Smooth muscle cell (in vitro differentiated cells): ENCODE data around the gene ZNF813. TPM values are rescaled to one million over a fixed set of nuclear protein-coding genes. Genes with fewer than 3 reads are reported as not detected.

Experiments
- DNase-seq: peaks from one replicate; lab custom pipeline; 2025; ENCODE audit not compliant: unreplicated experiment; lab: John Stamatoyannopoulos, UW
- H2AFZ ChIP-seq: fragments of 200-600 bp; sonication (generic); 2 replicates; pipeline ENCODE4 v1.6.0; 2016; ENCODE audit warnings: antibody characterized with exemption, low read depth, mild to moderate bottlenecking
- H3F3A ChIP-seq: fragments of 200-600 bp; sonication (generic); 2 replicates; pipeline ENCODE4 v1.6.0; 2017; ENCODE audit warnings: antibody characterized with exemption, low read depth
- H3K27ac ChIP-seq: fragments of 200-600 bp; sonication (generic); 2 replicates; pipeline ENCODE4 v1.5.1; 2016; ENCODE audit warnings: low read depth, mild to moderate bottlenecking
- H3K27me3 ChIP-seq: fragments of 200-600 bp; sonication (generic); 2 replicates; pipeline ENCODE4 v1.6.1; 2016; ENCODE audit warnings: low read depth, mild to moderate bottlenecking
- H3K36me3 ChIP-seq: fragments of 200-600 bp; sonication (generic); 2 replicates; pipeline ENCODE4 v1.5.1; 2016; ENCODE audit warnings: low read depth
- H3K4me1 ChIP-seq: fragments of 200-600 bp; sonication (generic); 2 replicates; pipeline ENCODE4 v1.5.1; 2016; ENCODE audit warnings: low read depth
- H3K4me2 ChIP-seq: fragments of 200-600 bp; sonication (generic); 2 replicates; pipeline ENCODE4 v1.6.0; 2016; ENCODE audit warnings: mild to moderate bottlenecking
- H3K4me3 ChIP-seq: fragments of 200-600 bp; sonication (generic); 2 replicates; pipeline ENCODE4 v1.5.1; 2016; ENCODE audit warnings: mild to moderate bottlenecking
- H3K79me2 ChIP-seq: fragments of 200-600 bp; sonication (generic); 2 replicates; pipeline ENCODE4 v1.6.0; 2016; ENCODE audit warnings: low read depth, mild to moderate bottlenecking
- H3K9ac ChIP-seq: fragments of 200-600 bp; sonication (generic); 2 replicates; pipeline ENCODE4 v1.6.0; 2016; ENCODE audit warnings: low read depth
- H3K9me3 ChIP-seq: fragments of 200-600 bp; sonication (generic); replicated peaks from 2 replicates; pipeline ENCODE4 v1.5.1; 2016; ENCODE audit warnings: low read depth
- H4K20me1 ChIP-seq: fragments of 200-600 bp; sonication (generic); 2 replicates; pipeline ENCODE4 v1.6.0; 2016; ENCODE audit warnings: low read depth
- CTCF ChIP-seq: fragments of 200-600 bp; sonication (generic); IDR thresholded peaks from 2 replicates; pipeline ENCODE4 v1.5.1; 2017; ENCODE audit warnings: borderline replicate concordance, mild to moderate bottlenecking, antibody characterized with exemption; ENCODE audit not compliant: insufficient read depth, poor library complexity, severe bottlenecking
- WGBS: methylation state at CpG from one replicate; pipeline ENCODE4 v1.1.7; 2016; ENCODE audit warnings: low lambda C conversion rate; 5-methylcytosine and 5-hydroxymethylcytosine counted together
- polyA plus RNA-seq: library from polyadenylated mRNA; unstranded; fragments of >200 nt; fragmentation: Nextera tagmentation; extraction: Ambion mirVana; gene quantifications from 2 replicates; pipeline ENCODE4 v1.2.1, GENCODE V29; 2016
- total RNA-seq: library from RNA; depleted of rRNA; stranded (reverse); fragments of >200 nt; gene quantifications from 2 replicates; pipeline ENCODE4 v1.2.3, GENCODE V29; 2014

ZNF813 gene
- total and polyA plus RNA-seq, 2 experiments from 2014 or later: 2.4 to 5.9 TPM

DNA sequence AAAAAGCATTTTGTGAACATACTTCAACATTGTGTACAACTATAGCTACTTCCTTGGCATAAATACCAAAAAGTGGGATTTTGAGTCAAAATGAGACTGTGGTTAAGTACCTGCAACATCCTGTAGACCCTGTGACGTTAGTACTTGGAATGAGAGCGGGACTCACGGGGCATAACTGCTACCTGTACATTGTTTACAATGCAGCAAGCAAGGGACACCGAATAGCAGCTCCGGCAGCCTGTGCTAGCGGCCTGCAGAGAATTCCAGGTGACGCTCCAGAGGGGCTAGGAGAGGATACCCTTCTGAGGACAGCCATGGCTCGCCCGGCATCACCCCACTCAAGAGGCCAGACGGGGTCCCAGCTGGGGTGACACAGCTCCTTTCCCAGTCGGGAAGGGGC lies 69.6 kb downstream of the ZNF813 start:
- no peaks in the 10 kb centered on the region for H3K36me3 ChIP-seq
- H3K4me1 ChIP-seq: no peaks in the 10 kb centered on the region
- no peaks in the 10 kb centered on the region for H4K20me1 ChIP-seq
- no peaks in the 10 kb centered on the region for H3K9me3 ChIP-seq
- peak overlapping the region; percentile 72 for H3K4me3 ChIP-seq
- H3K4me2 ChIP-seq: peak overlapping the region; percentile 85
- WGBS: 77% methylated on average over 11 of the region's 11 CpGs
- peaks cover 8% of the 10 kb centered on the region for H3K79me2 ChIP-seq
- H3K27ac ChIP-seq: peak overlapping the region; percentile 63
- DNase-seq: no peak
- H3K9ac ChIP-seq: peak overlapping the region; percentile 82
- peak overlapping the region; percentile 73 for H2AFZ ChIP-seq
- TF ChIP-seq CTCF: no peak
- no peaks in the 10 kb centered on the region for H3K27me3 ChIP-seq
- no peaks in the 10 kb centered on the region for H3F3A ChIP-seq

- Histone ChIP-seq H3K79me2 (peaks cover 8% of the 10 kb centered on the region), H3K4me1 (no peaks in the 10 kb centered on the region), H3K4me3 (peak within 1 kb of the TSS; percentile 72), H3K4me2 (peak within 1 kb of the TSS; percentile 85), H2AFZ (peak within 1 kb of the TSS; percentile 73), H3F3A (no peaks in the 10 kb centered on the region), H3K27me3 (no peaks in the 10 kb centered on the region), H4K20me1 (no peaks in the 10 kb centered on the region), H3K36me3 (no peaks in the 10 kb centered on the region), H3K9me3 (no peaks in the 10 kb centered on the region), H3K9ac (peak within 1 kb of the TSS; percentile 82), H3K27ac (peak within 1 kb of the TSS; percentile 63)
- DNase-seq: peak; percentile 59
- no peak for TF ChIP-seq CTCF
- WGBS: 51% methylated on average over 80 of the region's 81 CpGs
Measured at GRCh38 chr19:53537521-53538377, 70.2 kb downstream of the ZNF813 start, which contains the start of gene ZNF331. ZNF331 (plus strand) TSS chr19:53538145; CDS start chr19:53569377, 31,232 bp downstream.

GRCh38 chr19:53538378-53539109 lies 71.0 kb downstream of the ZNF813 start:
- Histone ChIP-seq H3F3A (no peaks in the 10 kb centered on the region), H3K79me2 (peaks cover 8% of the 10 kb centered on the region), H3K27me3 (no peaks in the 10 kb centered on the region), H3K36me3 (no peaks in the 10 kb centered on the region), H3K27ac (peak overlapping the region; percentile 63), H3K9me3 (no peaks in the 10 kb centered on the region), H3K4me1 (no peaks in the 10 kb centered on the region), H4K20me1 (no peaks in the 10 kb centered on the region), H3K9ac (peak overlapping the region; percentile 82), H3K4me3 (peak overlapping the region; percentile 72), H2AFZ (peak overlapping the region; percentile 73), H3K4me2 (peak overlapping the region; percentile 85)
- 53% methylated on average over 36 of the region's 36 CpGs for WGBS
- no peak for DNase-seq
- no peak for TF ChIP-seq CTCF
